GM12873 (cell line): ENCODE measurements around the gene LRRC28.

Experiments
- TF ChIP-seq, protein P1 (sequence below): IDR thresholded peaks from 2 replicates; pipeline ENCODE4 v1.5.1; 2012; ENCODE audit warnings: low read depth, mild to moderate bottlenecking, moderate library complexity, low read length, control low read depth; ENCODE audit not compliant: insufficient read depth; ENCODE audit errors: missing control alignments

Gene LRRC28

GRCh38 chr15:99427668-99428361, 176.5 kb downstream of the LRRC28 start:
- TF ChIP-seq, protein P1, sequence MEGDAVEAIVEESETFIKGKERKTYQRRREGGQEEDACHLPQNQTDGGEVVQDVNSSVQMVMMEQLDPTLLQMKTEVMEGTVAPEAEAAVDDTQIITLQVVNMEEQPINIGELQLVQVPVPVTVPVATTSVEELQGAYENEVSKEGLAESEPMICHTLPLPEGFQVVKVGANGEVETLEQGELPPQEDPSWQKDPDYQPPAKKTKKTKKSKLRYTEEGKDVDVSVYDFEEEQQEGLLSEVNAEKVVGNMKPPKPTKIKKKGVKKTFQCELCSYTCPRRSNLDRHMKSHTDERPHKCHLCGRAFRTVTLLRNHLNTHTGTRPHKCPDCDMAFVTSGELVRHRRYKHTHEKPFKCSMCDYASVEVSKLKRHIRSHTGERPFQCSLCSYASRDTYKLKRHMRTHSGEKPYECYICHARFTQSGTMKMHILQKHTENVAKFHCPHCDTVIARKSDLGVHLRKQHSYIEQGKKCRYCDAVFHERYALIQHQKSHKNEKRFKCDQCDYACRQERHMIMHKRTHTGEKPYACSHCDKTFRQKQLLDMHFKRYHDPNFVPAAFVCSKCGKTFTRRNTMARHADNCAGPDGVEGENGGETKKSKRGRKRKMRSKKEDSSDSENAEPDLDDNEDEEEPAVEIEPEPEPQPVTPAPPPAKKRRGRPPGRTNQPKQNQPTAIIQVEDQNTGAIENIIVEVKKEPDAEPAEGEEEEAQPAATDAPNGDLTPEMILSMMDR, result no peak

DNA sequence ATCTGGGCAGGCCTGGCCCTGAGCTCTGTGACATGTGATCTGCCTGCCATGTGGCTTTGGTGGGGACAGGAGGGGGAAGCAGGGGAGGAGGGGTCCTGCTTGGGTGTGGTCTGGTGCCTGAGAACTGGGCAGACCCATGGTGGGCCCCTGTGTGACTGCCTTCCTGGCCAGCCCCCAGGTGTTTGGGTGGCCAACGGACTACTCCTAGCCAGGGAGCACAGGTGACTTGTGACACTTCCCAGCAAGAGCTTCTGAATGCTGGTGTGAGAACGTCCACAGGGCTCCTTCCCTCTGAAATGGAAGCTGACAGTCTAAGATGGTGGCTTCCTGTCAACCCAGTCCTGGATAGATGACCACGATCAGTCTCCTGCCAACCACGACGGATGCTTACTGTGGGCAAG, 178.4 kb downstream of the LRRC28 start:
- TF ChIP-seq, protein P1, result no peak

GRCh38 chr15:99430881-99431401, 179.7 kb downstream of the LRRC28 start:
- TF ChIP-seq, protein P1, result no peak

- TF ChIP-seq, protein P1, result no peak
Measured at GRCh38 chr15:99431661-99432091, 180.4 kb downstream of the LRRC28 start.

GRCh38 chr15:99432271-99433025, 181.2 kb downstream of the LRRC28 start:
- TF ChIP-seq, protein P1, result no peak

DNA sequence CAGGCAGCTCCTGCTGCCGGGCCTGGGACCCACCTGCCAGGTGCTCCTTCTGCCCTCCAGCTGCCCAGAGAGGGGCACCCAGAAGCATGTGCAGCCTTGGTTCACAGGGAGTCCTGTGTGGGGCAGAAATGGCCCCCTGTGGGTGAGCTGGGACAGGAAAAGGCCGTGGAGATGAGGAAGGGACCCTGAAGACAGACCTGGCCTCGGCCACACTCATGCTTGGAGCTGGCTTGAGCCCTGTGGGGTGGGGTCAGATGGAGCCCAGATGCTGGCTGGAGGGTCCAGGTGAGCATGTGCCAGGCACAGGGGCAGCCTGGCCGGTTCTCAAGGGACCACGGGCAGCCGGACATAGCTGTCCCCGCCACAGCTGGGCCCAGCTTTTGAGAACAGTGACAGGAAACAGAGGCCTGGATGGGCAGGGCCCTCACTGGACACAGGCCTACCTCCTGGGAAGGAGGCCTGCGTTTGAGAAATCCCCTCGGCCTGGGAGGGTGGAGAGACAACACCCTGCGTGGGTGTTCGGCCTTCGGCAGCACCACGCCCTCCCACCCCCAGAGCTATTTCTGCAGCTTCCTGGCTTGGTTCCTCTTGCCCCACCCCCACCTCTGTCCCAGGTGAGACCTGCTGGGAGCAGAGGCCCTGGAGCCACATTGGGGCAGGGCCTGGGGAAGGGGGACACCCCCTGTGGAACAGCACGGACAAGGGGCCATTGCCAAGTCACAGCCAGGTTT, 181.9 kb downstream of the LRRC28 start:
- TF ChIP-seq, protein P1, result peak; percentile 14

DNA sequence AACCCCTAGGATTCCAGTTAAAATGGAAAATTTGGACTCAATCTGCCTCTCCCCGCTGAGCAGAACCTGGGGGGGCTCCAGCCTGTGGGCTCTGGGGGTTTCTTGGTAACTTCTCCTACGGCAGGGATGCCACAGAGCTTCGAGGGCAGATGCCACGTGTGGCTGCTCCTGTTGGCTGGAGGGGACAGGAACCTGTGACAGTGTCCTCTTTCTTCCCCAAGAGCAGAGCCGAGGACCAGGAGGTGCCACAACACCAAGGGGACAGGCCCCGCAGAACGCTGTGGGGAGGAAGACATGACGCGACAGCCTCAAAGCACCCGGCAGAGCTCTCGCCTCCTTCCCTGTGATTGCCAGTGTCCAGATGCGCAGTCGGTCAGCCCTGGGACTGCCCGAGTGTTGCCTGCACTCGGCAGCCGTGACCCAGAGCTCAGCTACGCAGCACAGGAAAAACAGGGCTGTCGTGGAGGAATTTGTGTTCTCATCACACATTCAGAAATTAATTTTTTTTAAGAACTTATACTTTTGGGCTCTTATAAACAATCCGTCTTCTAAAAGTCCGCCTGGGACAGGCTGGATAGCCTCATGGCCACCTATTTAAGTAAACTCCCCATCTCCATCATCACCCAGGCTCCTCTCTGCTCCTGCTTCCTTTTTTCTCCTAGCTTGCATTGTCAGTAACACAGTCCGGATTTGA, 182.6 kb downstream of the LRRC28 start:
- TF ChIP-seq, protein P1, result no peak
